GM19455 (cell line): ENCODE data around the gene METTL25.

Experiments
- ATAC-seq: cut with Tn5 transposase; IDR thresholded peaks from one replicate; pipeline ENCODE4 v1.9.1; 2021; ENCODE audit not compliant: unreplicated experiment

Gene METTL25

GRCh38 chr12:82400819-82401218, 42.5 kb downstream of the METTL25 start:
- ATAC-seq = no peak

GRCh38 chr12:82406651-82407050, 48.3 kb downstream of the METTL25 start:
- ATAC-seq = no peak

GRCh38 chr12:82407481-82407880, 49.2 kb downstream of the METTL25 start:
- ATAC-seq = no peak

GRCh38 chr12:82408844-82409243, 50.5 kb downstream of the METTL25 start:
- no peak for ATAC-seq

- ATAC-seq = no peak
These were observed 53.4 kb downstream of the METTL25 start for GRCh38 chr12:82411546-82412230.

- ATAC-seq = no peak
These were observed 53.9 kb downstream of the METTL25 start for GRCh38 chr12:82412246-82412645.

GRCh38 chr12:82414044-82414443, 55.7 kb downstream of the METTL25 start:
- no peak for ATAC-seq

GRCh38 chr12:82414926-82415325, 56.6 kb downstream of the METTL25 start:
- ATAC-seq = no peak

- no peak for ATAC-seq
These were observed 57.1 kb downstream of the METTL25 start for GRCh38 chr12:82415402-82415801.

- no peak for ATAC-seq
These were observed 66.9 kb downstream of the METTL25 start for GRCh38 chr12:82425241-82425640.

GRCh38 chr12:82426081-82426480, 67.8 kb downstream of the METTL25 start:
- no peak for ATAC-seq

GRCh38 chr12:82426586-82426985, 68.3 kb downstream of the METTL25 start:
- ATAC-seq = no peak

- ATAC-seq = no peak
These were observed 72.3 kb downstream of the METTL25 start for GRCh38 chr12:82430541-82431145.

- ATAC-seq = no peak
These were observed 76.1 kb downstream of the METTL25 start for GRCh38 chr12:82434392-82434911.

GRCh38 chr12:82436354-82436753, 78.0 kb downstream of the METTL25 start:
- no peak for ATAC-seq

GRCh38 chr12:82437744-82438143, 79.4 kb downstream of the METTL25 start:
- ATAC-seq = peak; percentile 27

GRCh38 chr12:82438356-82438755, 80.0 kb downstream of the METTL25 start:
- peak; percentile 52 for ATAC-seq

GRCh38 chr12:82440885-82441284, 82.6 kb downstream of the METTL25 start:
- ATAC-seq = no peak

GRCh38 chr12:82448911-82449578, 90.7 kb downstream of the METTL25 start:
- no peak for ATAC-seq

- no peak for ATAC-seq
These were observed 98.3 kb downstream of the METTL25 start for GRCh38 chr12:82456633-82457032.

- ATAC-seq = no peak
These were observed 99.8 kb downstream of the METTL25 start for GRCh38 chr12:82458101-82458500.

- ATAC-seq = no peak
These were observed 103.1 kb downstream of the METTL25 start for GRCh38 chr12:82461393-82461792.
